H1 (cell line): Measurements from ENCODE around the gene GRAMD1B. TPM values are rescaled to one million over a fixed set of nuclear protein-coding genes. Genes with fewer than 3 reads are reported as not detected.

Experiments used
- CTCF ChIA-PET: fragments of 300-600 bp; sonication (Branson Sonifier 250); formaldehyde crosslinking; loops from one replicate; lab custom pipeline; 2021; ENCODE audit not compliant: partially characterized antibody; lab: Charles Lee
- POLR2A ChIA-PET: fragments of 300-600 bp; sonication (Branson Sonifier 250); formaldehyde crosslinking; loops from one replicate; lab custom pipeline; 2021; ENCODE audit warnings: inconsistent platforms; ENCODE audit not compliant: partially characterized antibody; lab: Charles Lee
- DNase-seq, 2 experiments: peaks; one replicate each; pipeline versions ENCODE4 v3.0.0 to v3.0.0-alpha.2; 2010 to 2022; ENCODE audit warnings: low spot score in 2 of 2, low read depth in 1 of 2, mixed read lengths in 1 of 2
- FAIRE-seq: peaks from 2 replicates; lab custom pipeline; 2011; peaks lifted over from hg19 to GRCh38; lab: Jason Lieb, UNC
- H2AFZ ChIP-seq: 2 replicates; pipeline ENCODE4 v1.8.1; 2012; ENCODE audit warnings: low read length, inconsistent platforms
- H2AK5ac ChIP-seq: 2 replicates; pipeline ENCODE4 v1.6.1; 2013; ENCODE audit warnings: low read depth, low read length
- H2BK120ac ChIP-seq: replicated peaks from 2 replicates; pipeline ENCODE3; 2013; ENCODE audit warnings: low read depth, low read length, inconsistent platforms
- H2BK12ac ChIP-seq: 2 replicates; pipeline ENCODE4 v1.6.1; 2013; ENCODE audit warnings: low read depth, low read length
- H2BK15ac ChIP-seq: 2 replicates; pipeline ENCODE4 v1.6.1; 2013; ENCODE audit warnings: low read length
- H2BK20ac ChIP-seq: 2 replicates; pipeline ENCODE4 v1.6.1; 2013; ENCODE audit warnings: low read length
- H2BK5ac ChIP-seq: 2 replicates; pipeline ENCODE4 v1.6.1; 2013; ENCODE audit warnings: low read depth, low read length
- H3K14ac ChIP-seq: 2 replicates; pipeline ENCODE4 v1.6.1; 2013; ENCODE audit warnings: inconsistent platforms; ENCODE audit not compliant: insufficient read length
- H3K18ac ChIP-seq: 2 replicates; pipeline ENCODE4 v1.6.1; 2013; ENCODE audit warnings: low read length; ENCODE audit errors: extremely low read depth
- H3K23ac ChIP-seq: 2 replicates; pipeline ENCODE4 v1.6.1; 2013; ENCODE audit warnings: inconsistent platforms; ENCODE audit not compliant: insufficient read length
- H3K23me2 ChIP-seq: 2 replicates; pipeline ENCODE4 v1.6.1; 2013; ENCODE audit warnings: low read depth, low read length
- H3K27ac ChIP-seq: 2 replicates; pipeline ENCODE4 v1.6.1; 2011; ENCODE audit warnings: low read depth, low read length, inconsistent platforms
- H3K27me3 ChIP-seq, 4 experiments: replicated peaks in 1 of 4; 1 replicate in 1 of 4; 2 replicates in 3 of 4; pipeline versions ENCODE4 v1.6.1 to v1.8.1; 2011 to 2013; ENCODE audit warnings: low read length in 3 of 4, mild to moderate bottlenecking in 3 of 4, inconsistent platforms in 2 of 4, mixed read lengths in 2 of 4, moderate library complexity in 1 of 4; ENCODE audit not compliant: control insufficient read depth in 3 of 4, insufficient read depth in 3 of 4; ENCODE audit errors: extremely low read depth in 1 of 4
- H3K36me3 ChIP-seq, 4 experiments: 2 replicates each; pipeline versions ENCODE4 v1.6.1 to v1.8.1; 2011 to 2013; ENCODE audit warnings: mild to moderate bottlenecking in 4 of 4, low read length in 3 of 4, moderate library complexity in 2 of 4, control low read depth in 1 of 4, inconsistent platforms in 1 of 4; ENCODE audit not compliant: insufficient read depth in 4 of 4, control insufficient read depth in 2 of 4
- H3K4ac ChIP-seq: replicated peaks from 2 replicates; pipeline ENCODE3; 2013; ENCODE audit warnings: low read length, low read depth, mixed read lengths, inconsistent platforms; ENCODE audit not compliant: insufficient read length
- H3K4me1 ChIP-seq, 4 experiments: replicated peaks in 1 of 4; 1 replicate in 1 of 4; 2 replicates in 3 of 4; pipeline versions ENCODE4 v1.6.1 to v1.8.1; 2011 to 2013; ENCODE audit warnings: low read length in 3 of 4, inconsistent platforms in 2 of 4, mixed read lengths in 1 of 4; ENCODE audit not compliant: insufficient read depth in 4 of 4, control insufficient read depth in 3 of 4
- H3K4me2 ChIP-seq, 2 experiments: 2 replicates each; pipeline versions ENCODE4 v1.6.1 to v1.8.1; 2011 to 2013; ENCODE audit warnings: low read depth in 2 of 2, low read length in 2 of 2, control low read depth in 1 of 2, inconsistent platforms in 1 of 2, mild to moderate bottlenecking in 1 of 2; ENCODE audit not compliant: insufficient read depth in 1 of 2
- H3K4me3 ChIP-seq, 4 experiments: fragments of 200-600, 300-600 bp in 1 of 4; sonication (generic), shearing (Covaris generic), sonication (Bioruptor Twin) in 1 of 4; 2 replicates each; pipeline versions ENCODE4 v1.5.1 to v1.8.1; 2011 to 2016; ENCODE audit warnings: low read length in 4 of 4, low read depth in 3 of 4, control low read depth in 2 of 4, inconsistent platforms in 2 of 4, mild to moderate bottlenecking in 2 of 4, mixed read lengths in 1 of 4, moderate library complexity in 1 of 4; ENCODE audit not compliant: insufficient read depth in 2 of 4; ENCODE audit errors: extremely low read depth in 1 of 4
- H3K56ac ChIP-seq: replicated peaks from 2 replicates; pipeline ENCODE3; 2013; ENCODE audit warnings: low read depth, mild to moderate bottlenecking, mixed read lengths, low read length, inconsistent platforms; ENCODE audit not compliant: insufficient read length
- H3K79me1 ChIP-seq: 2 replicates; pipeline ENCODE4 v1.6.1; 2013; ENCODE audit warnings: low read depth, low read length, control low read depth
- H3K79me2 ChIP-seq, 2 experiments: 2 replicates each; pipeline versions ENCODE4 v1.6.1 to v1.8.1; 2012 to 2013; ENCODE audit warnings: low read length in 2 of 2, mild to moderate bottlenecking in 2 of 2, inconsistent platforms in 1 of 2; ENCODE audit not compliant: insufficient read depth in 2 of 2, control insufficient read depth in 1 of 2
- H3K9ac ChIP-seq, 4 experiments: replicated peaks in 1 of 4; 1 replicate in 1 of 4; 2 replicates in 3 of 4; pipeline versions ENCODE4 v1.6.1 to v1.8.1; 2011 to 2013; ENCODE audit warnings: low read depth in 3 of 4, low read length in 3 of 4, control low read depth in 2 of 4, mild to moderate bottlenecking in 2 of 4, moderate library complexity in 2 of 4, inconsistent platforms in 1 of 4; ENCODE audit errors: extremely low read depth in 1 of 4
- H3K9me3 ChIP-seq, 2 experiments: 2 replicates each; pipeline versions ENCODE4 v1.6.1 to v1.8.1; 2012 to 2013; ENCODE audit warnings: mild to moderate bottlenecking in 2 of 2, moderate library complexity in 2 of 2, control low read depth in 1 of 2, inconsistent platforms in 1 of 2, low read depth in 1 of 2, low read length in 1 of 2, mixed read lengths in 1 of 2; ENCODE audit not compliant: insufficient read depth in 2 of 2
- H4K20me1 ChIP-seq, 2 experiments: replicated peaks in 1 of 2; 2 replicates each; pipeline versions ENCODE3 to v1.8.1; 2011 to 2013; ENCODE audit warnings: inconsistent platforms in 2 of 2, low read length in 2 of 2, mild to moderate bottlenecking in 1 of 2; ENCODE audit not compliant: insufficient read depth in 2 of 2, control insufficient read depth in 1 of 2
- H4K5ac ChIP-seq: 2 replicates; pipeline ENCODE4 v1.6.1; 2013; ENCODE audit warnings: low read length, low read depth, mixed read lengths, inconsistent platforms; ENCODE audit not compliant: insufficient read length
- H4K8ac ChIP-seq: 2 replicates; pipeline ENCODE4 v1.8.0; 2013; ENCODE audit warnings: mild to moderate bottlenecking, moderate library complexity, low read length, inconsistent platforms; ENCODE audit not compliant: insufficient read depth; ENCODE audit errors: extremely low read depth
- H4K91ac ChIP-seq: replicated peaks from 2 replicates; pipeline ENCODE3; 2013; ENCODE audit warnings: low read length, mixed read lengths, inconsistent platforms; ENCODE audit not compliant: insufficient read length
- BCL11A ChIP-seq, 2 experiments: IDR thresholded peaks; one replicate each; pipeline ENCODE4 v1.6.1; 2011; ENCODE audit warnings: low read depth in 2 of 2, low read length in 2 of 2, mild to moderate bottlenecking in 2 of 2
- CEBPB ChIP-seq: IDR thresholded peaks from 2 replicates; pipeline ENCODE4 v1.6.1; 2012; ENCODE audit warnings: low read depth, low read length
- FOSL1 ChIP-seq: IDR thresholded peaks from 2 replicates; pipeline ENCODE4 v1.6.1; 2011; ENCODE audit warnings: mild to moderate bottlenecking, low read depth, low read length, moderate library complexity; ENCODE audit not compliant: insufficient read depth
- HDAC2 ChIP-seq, 2 experiments: fragments of 300-600 bp in 1 of 2; sonication (generic) in 1 of 2; IDR thresholded peaks; 2 replicates each; pipeline ENCODE4 v1.6.1; 2011 to 2012; ENCODE audit warnings: low read depth in 2 of 2, low read length in 2 of 2, mild to moderate bottlenecking in 2 of 2, moderate library complexity in 2 of 2, borderline replicate concordance in 1 of 2, inconsistent platforms in 1 of 2
- SIRT6 ChIP-seq: IDR thresholded peaks from one replicate; pipeline ENCODE4 v1.7.1; 2012; ENCODE audit warnings: low read length, inconsistent platforms
- WGBS, 2 experiments: shearing (Covaris generic) in 1 of 2; methylation state at CpG; one replicate each; pipeline versions ENCODE4 v1.1.6 to v1.1.7; 2013 to 2015; ENCODE audit warnings: low lambda C conversion rate in 2 of 2, mixed read lengths in 2 of 2, inconsistent platforms in 1 of 2, low coverage in 1 of 2, missing lambda C conversion rate in 1 of 2; ENCODE audit not compliant: insufficient replicate concordance in 2 of 2, insufficient coverage in 1 of 2, insufficient read length in 1 of 2; ENCODE audit errors: extremely low coverage in 1 of 2, missing lambda C conversion rate in 1 of 2; 5-methylcytosine and 5-hydroxymethylcytosine counted together
- polyA plus RNA-seq, 7 experiments: library from polyadenylated mRNA; depleted of rRNA in 3 of 7; stranded (reverse) in 5 of 7; unstranded in 2 of 7; fragments of >200 nt in 5 of 7; fragments of 200-250 nt in 2 of 7; gene quantifications; 1 replicate in 5 of 7; 2 replicates in 1 of 7; 4 replicates in 1 of 7; pipeline versions ENCODE4 v1.2.1 to v1.2.3, GENCODE V29; 2011 to 2013; ENCODE audit warnings: missing spikeins in 2 of 7, mixed read lengths in 2 of 7
- total RNA-seq: library from RNA; stranded (reverse); fragmentation: NEBNext Ultra II Directional; extraction: Animal tissue kit (Norgen Biotek cat#: 25700); gene quantifications from 2 replicates; pipeline ENCODE4 v1.2.1, GENCODE V29; 2021
- TF ChIP-seq, protein P1 (sequence below): IDR thresholded peaks from 2 replicates; pipeline ENCODE4 v1.6.1; 2011; ENCODE audit warnings: low read depth, mild to moderate bottlenecking, low read length; ENCODE audit not compliant: insufficient read depth

GRAMD1B gene
- total and polyA plus RNA-seq, 2 of the 8 experiments (the other 6 are each of a cell fraction or from before 2014, with no cell fraction given), result 10.1 to 21.2 TPM

DNA sequence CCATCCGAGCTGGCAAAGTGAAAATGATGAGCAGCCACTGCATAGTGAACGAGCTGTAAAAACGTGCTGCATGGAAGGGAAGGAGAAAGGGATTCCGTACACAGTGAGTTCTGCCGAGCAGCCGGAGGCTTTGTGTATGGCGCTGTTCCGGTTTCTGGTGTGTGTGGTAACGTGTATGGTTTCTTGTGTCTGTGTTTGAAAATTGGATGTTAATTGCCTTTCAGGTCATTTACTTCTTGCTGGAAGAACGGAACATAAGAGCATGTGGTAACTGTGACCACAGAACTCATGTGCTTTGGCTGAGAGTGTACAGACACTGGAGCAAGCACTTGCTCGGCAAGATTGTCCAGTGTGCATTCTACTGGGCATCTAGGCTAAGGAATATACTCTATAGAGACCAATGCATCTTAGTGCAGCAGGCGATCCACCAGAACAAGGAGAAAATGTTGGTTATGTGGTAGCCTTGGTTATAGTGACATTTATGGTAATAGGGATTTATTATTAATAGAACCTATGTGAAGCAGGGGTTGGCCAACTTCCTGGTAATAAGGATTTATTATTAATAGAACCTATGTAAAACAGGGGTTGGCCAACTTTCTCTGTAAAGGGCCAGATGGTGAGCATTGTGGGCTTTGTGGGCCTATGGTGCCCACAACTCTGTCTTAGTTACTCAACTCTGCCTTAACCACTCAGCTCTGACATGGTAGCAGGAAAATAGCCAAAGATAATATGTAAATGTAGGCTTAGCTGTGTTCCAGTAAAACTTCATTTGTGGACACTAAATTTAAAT lies 49.2 kb downstream of the GRAMD1B start:
- peak overlapping the region; percentile 47; the same call in 1 of the 2 replicates for H2AK5ac ChIP-seq
- H3K14ac ChIP-seq, result no peak overlapping the region
- H3K27ac ChIP-seq, result no peak overlapping the region
- H4K5ac ChIP-seq, result no peak overlapping the region
- peaks cover 0 to 2% of the 10 kb centered on the region in 2 experiments for H4K20me1 ChIP-seq
- H2AFZ ChIP-seq, result no peak overlapping the region
- H3K36me3 ChIP-seq, result no peaks in the 10 kb centered on the region
- no peaks in the 10 kb centered on the region; the same call in 1 of the 2 replicates for H3K79me1 ChIP-seq
- peak overlapping the region; percentile 34; the same call in 1 of the 2 replicates for H2BK15ac ChIP-seq
- DNase-seq (no peak), FAIRE-seq (peak; percentile 7)
- peaks cover 2 to 15% (median 8%) of the 10 kb centered on the region in 4 experiments; a peak in 6 of 7 replicates for H3K4me1 ChIP-seq
- H3K56ac ChIP-seq, result no peak overlapping the region
- CTCF ChIA-PET, result interaction anchor here (0.5 to 4.9 kb wide), 49 partner anchors 8 to 436 kb away, joined by 3 to 74 read pairs (median 5); no protein-coding TSS in a partner anchor
- H3K4me2 ChIP-seq, result no peak overlapping the region
- H3K9ac ChIP-seq, result no peak overlapping the region
- peak overlapping the region; percentile 32 for H4K91ac ChIP-seq
- H3K9me3 ChIP-seq, result no peaks in the 10 kb centered on the region
- no peaks in the 10 kb centered on the region; a peak in 1 of 7 replicates for H3K27me3 ChIP-seq
- WGBS, 2 experiments, result 84% methylated on average over 12 of the region's 12 CpGs; no CpG with 5 or more reads in 1 of the 2 experiments
- no peak overlapping the region for H2BK5ac ChIP-seq
- no peak overlapping the region; the same call in 1 of the 2 replicates for H2BK20ac ChIP-seq
- H2BK120ac ChIP-seq, result no peak overlapping the region
- peaks cover 0 to 3% of the 10 kb centered on the region in 2 experiments; a peak in 1 of 4 replicates for H3K79me2 ChIP-seq
- no peak overlapping the region for H3K4me3 ChIP-seq
- H3K23ac ChIP-seq, result no peak overlapping the region
- H2BK12ac ChIP-seq, result no peak overlapping the region
- no peak overlapping the region for H3K4ac ChIP-seq
- no peak overlapping the region for H3K18ac ChIP-seq
- POLR2A ChIA-PET, result interaction anchor here (0.9 kb wide), 1 partner anchor 72 kb away, joined by 4 read pairs; no protein-coding TSS in a partner anchor
- H3K23me2 ChIP-seq, result no peaks in the 10 kb centered on the region
- no peak overlapping the region for H4K8ac ChIP-seq
- TF ChIP-seq BCL11A (IDR thresholded peaks at IDR 0.05; ENCODE audit: low read depth in 2 of 2, low read length in 2 of 2) (no peak), FOSL1 (no peak), CEBPB (no peak), SIRT6 (no peak), HDAC2 (IDR thresholded peaks at IDR 0.05; ENCODE audit: borderline replicate concordance in 1 of 2, low read depth in 2 of 2, low read length in 2 of 2) (no peak)
- TF ChIP-seq, protein P1, sequence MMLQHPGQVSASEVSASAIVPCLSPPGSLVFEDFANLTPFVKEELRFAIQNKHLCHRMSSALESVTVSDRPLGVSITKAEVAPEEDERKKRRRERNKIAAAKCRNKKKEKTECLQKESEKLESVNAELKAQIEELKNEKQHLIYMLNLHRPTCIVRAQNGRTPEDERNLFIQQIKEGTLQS, result no peak
